ENCODE data around the gene GALM. TPM values are rescaled to one million over a fixed set of nuclear protein-coding genes. Genes with fewer than 3 reads are reported as not detected.

GALM gene
- polyA plus RNA-seq, 2 of the 4 experiments (the other 2 are of a cell fraction), result 33.4 to 34.2 TPM

DNA sequence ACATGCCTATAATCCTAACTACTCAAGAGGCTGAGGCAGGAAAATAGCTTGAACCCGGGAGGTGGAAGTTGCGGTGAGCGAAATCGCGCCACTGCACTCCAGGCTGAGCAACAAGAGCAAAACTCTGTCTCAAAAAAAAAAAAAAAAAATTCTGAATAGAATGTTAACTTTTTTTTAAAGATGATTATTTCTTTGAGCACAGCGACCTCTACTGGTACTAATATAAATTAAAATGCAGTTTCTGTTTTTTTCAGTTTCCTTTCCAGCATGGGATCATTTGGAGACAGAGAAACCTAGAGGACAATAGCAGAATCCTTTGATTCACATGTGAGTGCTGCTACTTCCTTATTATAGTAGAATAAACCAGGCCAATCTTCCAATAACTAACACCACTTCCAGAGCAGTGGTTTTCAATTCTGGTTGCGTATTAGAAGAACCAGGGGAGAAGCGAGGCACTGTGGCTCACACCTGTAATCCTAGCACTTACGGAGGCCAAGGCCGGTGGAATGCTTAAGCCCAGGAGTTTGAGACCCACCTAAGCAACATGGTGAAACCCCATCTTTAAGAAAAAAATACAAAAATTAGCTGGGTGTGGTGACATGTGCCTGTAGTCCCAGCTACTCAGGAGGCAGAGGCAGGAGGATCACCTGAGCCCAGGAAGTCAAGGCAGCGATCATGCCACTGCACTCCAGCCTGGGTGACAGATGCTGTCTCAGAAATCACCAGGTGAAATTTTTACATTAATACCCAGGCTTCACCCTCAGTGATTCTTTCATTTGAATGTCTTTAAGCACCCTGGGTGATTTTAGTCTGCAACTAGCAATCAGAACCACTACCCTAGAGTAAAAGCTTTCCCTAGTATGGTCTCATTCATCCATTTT is 75.2 kb downstream of the GALM start (continued):
- TF ChIP-seq EHMT2 (IDR thresholded peaks at IDR 0.05; ENCODE audit: low read depth), result no peak
- no peak for TF ChIP-seq CBX8 (IDR thresholded peaks at IDR 0.05)
- TF ChIP-seq KDM5A (IDR thresholded peaks at IDR 0.05), result no peak
- 0 out of 5 replicates have a peak, but pooled peaks of 1 of the 2 experiments have one; percentile 28 for TF ChIP-seq JUN (IDR thresholded peaks at IDR 0.05)
- peak; percentile 78 for TF ChIP-seq TP53 (CRISPR knock-in tag; IDR thresholded peaks at IDR 0.05)
- TF ChIP-seq RAD21 (conservative IDR thresholded peaks at IDR 0.05 in 1 of 2, IDR thresholded peaks at IDR 0.05 in 1 of 2), result peak; percentile 48 to 74
- TF ChIP-seq HDAC2 (IDR thresholded peaks at IDR 0.05), result no peak
- TF ChIP-seq, protein P1, sequence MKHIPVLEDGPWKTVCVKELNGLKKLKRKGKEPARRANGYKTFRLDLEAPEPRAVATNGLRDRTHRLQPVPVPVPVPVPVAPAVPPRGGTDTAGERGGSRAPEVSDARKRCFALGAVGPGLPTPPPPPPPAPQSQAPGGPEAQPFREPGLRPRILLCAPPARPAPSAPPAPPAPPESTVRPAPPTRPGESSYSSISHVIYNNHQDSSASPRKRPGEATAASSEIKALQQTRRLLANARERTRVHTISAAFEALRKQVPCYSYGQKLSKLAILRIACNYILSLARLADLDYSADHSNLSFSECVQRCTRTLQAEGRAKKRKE (CRISPR knock-in tag; IDR thresholded peaks at IDR 0.05; ENCODE audit: low read depth), result no peak

DNA sequence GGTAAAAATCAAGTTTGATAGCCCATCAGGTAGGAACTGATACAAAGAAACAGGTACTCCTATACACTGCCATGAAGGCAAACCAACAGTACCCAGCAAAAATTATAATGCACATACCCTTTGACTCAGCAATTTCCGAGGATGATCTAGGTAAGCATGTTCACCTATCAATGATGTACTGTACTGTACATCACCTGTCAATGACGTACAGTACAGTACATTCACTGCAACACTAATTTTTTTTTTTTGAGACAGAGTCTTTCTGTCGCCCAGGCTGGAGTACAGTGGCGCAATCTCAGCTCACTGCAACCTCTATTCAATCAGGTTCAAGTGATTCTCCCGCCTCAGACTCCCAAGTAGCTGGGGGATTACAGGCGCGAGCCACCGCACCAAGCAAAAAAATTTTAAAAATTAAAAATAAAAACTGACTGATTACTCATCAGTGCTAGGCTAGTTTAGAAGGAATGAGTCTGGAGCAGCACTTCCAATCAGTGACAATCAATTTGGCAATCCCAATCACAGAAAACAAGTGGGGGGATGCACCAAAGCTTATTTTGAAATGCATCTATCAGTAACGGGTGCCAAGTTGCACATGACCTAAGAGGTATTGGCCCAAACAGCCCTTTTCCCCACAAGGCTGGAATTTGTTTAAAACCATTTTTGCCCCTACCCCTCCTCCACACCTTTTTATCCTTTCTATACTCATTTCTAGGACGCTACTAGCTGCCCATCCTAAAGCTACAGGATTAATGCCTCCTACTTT is 77.1 kb downstream of the GALM start:
- Histone ChIP-seq H3K4me3 (no peak overlapping the region), H3K4me1 (peaks cover 43% of the 10 kb centered on the region), H3K9me3 (peaks cover 4% of the 10 kb centered on the region; the same call in 1 of the 3 replicates), H3K4me2 (no peak overlapping the region), H3K27ac (no peak overlapping the region)
- 90% methylated on average over 10 of the region's 10 CpGs for WGBS (ENCODE audit: missing lambda C conversion rate)
- ChIA-PET POLR2A (interaction anchor here (1.2 to 6.7 kb wide), 3 partner anchors 8 to 161 kb away, joined by 3 to 90 read pairs (median 8); partner anchors contain the start of genes HNRNPLL and SRSF7), CTCF (interaction anchor here (0.6 to 26.7 kb wide), 11 partner anchors 8 to 426 kb away, joined by 3 to 423 read pairs (median 5); partner anchors contain the start of gene HNRNPLL)
- ATAC-seq (peak in 1 of 2 experiments; percentile 11; a peak in 3 of 6 replicates), FAIRE-seq (no peak), DNase-seq (ENCODE audit: low read depth in 1 of 2, low spot score in 1 of 2) (no peak)
- TF ChIP-seq FOSB (CRISPR knock-in tag; IDR thresholded peaks at IDR 0.05) (0 out of 2 replicates have a peak, but pooled peaks have one; percentile 44), ZFP36 (IDR thresholded peaks at IDR 0.05; ENCODE audit: borderline replicate concordance, partially characterized antibody) (no peak), TP53 (CRISPR knock-in tag; IDR thresholded peaks at IDR 0.05) (peak; percentile 86; the same call in 1 of the 2 replicates), BHLHE40 (IDR thresholded peaks at IDR 0.05; ENCODE audit: low read depth, low read length) (no peak), JUNB (IDR thresholded peaks at IDR 0.05) (no peak), HOXA7 (CRISPR knock-in tag; IDR thresholded peaks at IDR 0.05) (peak; percentile 62; the same call in 1 of the 2 replicates), MAFK (IDR thresholded peaks at IDR 0.05; ENCODE audit: partially characterized antibody) (peak; percentile 78), TFCP2L1 (CRISPR knock-in tag; IDR thresholded peaks at IDR 0.05) (peak; percentile 66; the same call in 1 of the 2 replicates), NFE2L2 (conservative IDR thresholded peaks at IDR 0.05; ENCODE audit: low read length) (0 out of 2 replicates have a peak, but pooled peaks have one; percentile 2), POLR2AphosphoS2 (conservative IDR thresholded peaks at IDR 0.05; ENCODE audit: low read length) (peak; percentile 58)

DNA sequence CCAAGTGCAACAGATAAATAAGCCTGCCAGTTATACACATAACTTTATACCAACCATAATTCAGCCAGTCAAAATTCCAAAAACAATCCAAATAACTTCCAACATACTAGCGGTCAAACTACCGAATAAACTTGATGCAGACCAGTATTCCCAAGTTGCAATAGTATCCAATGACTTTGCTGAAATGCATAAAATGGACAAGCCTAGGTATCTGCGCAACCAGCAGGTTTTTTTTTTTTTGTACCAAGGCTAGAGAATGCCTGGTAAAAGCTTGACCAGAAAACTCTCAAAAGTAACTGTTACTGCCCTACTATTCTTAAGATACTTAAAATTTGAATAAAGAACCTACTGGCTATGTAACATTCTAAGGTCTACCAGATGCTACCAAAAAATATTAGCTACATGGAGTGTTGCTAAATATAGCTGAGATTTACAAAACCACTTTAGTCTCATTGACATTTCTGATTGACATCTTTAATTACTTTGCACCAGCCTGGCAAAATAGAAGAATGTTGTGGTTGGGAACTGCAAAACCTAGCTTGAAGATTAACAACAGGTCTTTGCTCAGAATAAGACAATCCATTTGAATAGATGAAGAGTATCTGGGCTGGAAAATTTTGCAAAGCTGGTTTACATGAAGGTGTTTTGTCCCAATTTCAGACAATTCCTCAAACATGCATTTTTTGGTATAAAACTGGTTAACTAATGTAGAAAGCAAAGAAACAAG is 77.9 kb downstream of the GALM start:
- H3K27ac ChIP-seq, result no peak overlapping the region
- CTCF ChIA-PET, result interaction anchor here (0.9 to 26.7 kb wide), 9 partner anchors 11 to 428 kb away, joined by 3 to 423 read pairs (median 7); partner anchors contain the start of gene HNRNPLL
- POLR2A ChIA-PET, result interaction anchor here (0.6 to 6.7 kb wide), 7 partner anchors 7 to 208 kb away, joined by 3 to 90 read pairs (median 4); partner anchors contain the start of genes HNRNPLL and SRSF7
- ATAC-seq, result no peak
- no peak for FAIRE-seq
- peaks cover 51% of the 10 kb centered on the region for H3K4me1 ChIP-seq
- 88% methylated on average over 3 of the region's 3 CpGs for WGBS (ENCODE audit: missing lambda C conversion rate)
- TF ChIP-seq POLR2AphosphoS2 (conservative IDR thresholded peaks at IDR 0.05; ENCODE audit: low read length), result peak; percentile 66
- TF ChIP-seq, protein P1 (CRISPR knock-in tag; IDR thresholded peaks at IDR 0.05; ENCODE audit: low read depth), result no peak
- TF ChIP-seq, protein P2, sequence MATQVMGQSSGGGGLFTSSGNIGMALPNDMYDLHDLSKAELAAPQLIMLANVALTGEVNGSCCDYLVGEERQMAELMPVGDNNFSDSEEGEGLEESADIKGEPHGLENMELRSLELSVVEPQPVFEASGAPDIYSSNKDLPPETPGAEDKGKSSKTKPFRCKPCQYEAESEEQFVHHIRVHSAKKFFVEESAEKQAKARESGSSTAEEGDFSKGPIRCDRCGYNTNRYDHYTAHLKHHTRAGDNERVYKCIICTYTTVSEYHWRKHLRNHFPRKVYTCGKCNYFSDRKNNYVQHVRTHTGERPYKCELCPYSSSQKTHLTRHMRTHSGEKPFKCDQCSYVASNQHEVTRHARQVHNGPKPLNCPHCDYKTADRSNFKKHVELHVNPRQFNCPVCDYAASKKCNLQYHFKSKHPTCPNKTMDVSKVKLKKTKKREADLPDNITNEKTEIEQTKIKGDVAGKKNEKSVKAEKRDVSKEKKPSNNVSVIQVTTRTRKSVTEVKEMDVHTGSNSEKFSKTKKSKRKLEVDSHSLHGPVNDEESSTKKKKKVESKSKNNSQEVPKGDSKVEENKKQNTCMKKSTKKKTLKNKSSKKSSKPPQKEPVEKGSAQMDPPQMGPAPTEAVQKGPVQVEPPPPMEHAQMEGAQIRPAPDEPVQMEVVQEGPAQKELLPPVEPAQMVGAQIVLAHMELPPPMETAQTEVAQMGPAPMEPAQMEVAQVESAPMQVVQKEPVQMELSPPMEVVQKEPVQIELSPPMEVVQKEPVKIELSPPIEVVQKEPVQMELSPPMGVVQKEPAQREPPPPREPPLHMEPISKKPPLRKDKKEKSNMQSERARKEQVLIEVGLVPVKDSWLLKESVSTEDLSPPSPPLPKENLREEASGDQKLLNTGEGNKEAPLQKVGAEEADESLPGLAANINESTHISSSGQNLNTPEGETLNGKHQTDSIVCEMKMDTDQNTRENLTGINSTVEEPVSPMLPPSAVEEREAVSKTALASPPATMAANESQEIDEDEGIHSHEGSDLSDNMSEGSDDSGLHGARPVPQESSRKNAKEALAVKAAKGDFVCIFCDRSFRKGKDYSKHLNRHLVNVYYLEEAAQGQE (IDR thresholded peaks at IDR 0.05), result no peak; the same call in 1 of the 2 replicates
- no peak for TF ChIP-seq CEBPB (IDR thresholded peaks at IDR 0.05)
- TF ChIP-seq SMC3 (IDR thresholded peaks at IDR 0.05), result no peak
- no peak for TF ChIP-seq GATA3 (IDR thresholded peaks at IDR 0.05; ENCODE audit: borderline replicate concordance)
- H3K4me3 ChIP-seq, result no peak overlapping the region
- no peak for DNase-seq (ENCODE audit: low read depth in 1 of 2, low spot score in 1 of 2)
- H3K9me3 ChIP-seq, result peaks cover 4% of the 10 kb centered on the region; the same call in 1 of the 3 replicates
- H3K4me2 ChIP-seq, result no peak overlapping the region
